Esophagus (tissue), 2 donors: ENCODE measurements around the gene RPP25L. TPM values are rescaled to one million over a fixed set of nuclear protein-coding genes. Genes with fewer than 3 reads are reported as not detected.

Experiments
- H3K27ac ChIP-seq, 2 donors: one replicate each; pipeline ENCODE4 v1.5.1; 2013; ENCODE audit warnings: low read depth in 2 of 2, mild to moderate bottlenecking in 2 of 2, inconsistent platforms in 1 of 2, low read length in 1 of 2, moderate library complexity in 1 of 2
- H3K27me3 ChIP-seq, 2 donors: one replicate each; pipeline ENCODE4 v1.6.1; 2013; ENCODE audit warnings: low read length in 2 of 2, control low read depth in 1 of 2, mild to moderate bottlenecking in 1 of 2; ENCODE audit not compliant: insufficient read depth in 2 of 2, control insufficient read depth in 1 of 2
- H3K36me3 ChIP-seq, 2 donors: one replicate each; pipeline ENCODE4 v1.6.1; 2013; ENCODE audit warnings: low read length in 1 of 2; ENCODE audit not compliant: control insufficient read depth in 2 of 2, insufficient read depth in 2 of 2
- H3K4me1 ChIP-seq, 2 donors: one replicate each; pipeline ENCODE4 v1.6.1; 2013; ENCODE audit warnings: low read length in 1 of 2; ENCODE audit not compliant: control insufficient read depth in 2 of 2, insufficient read depth in 2 of 2
- H3K4me3 ChIP-seq, 2 donors: one replicate each; pipeline ENCODE4 v1.5.1; 2013; ENCODE audit warnings: low read length in 2 of 2, mild to moderate bottlenecking in 2 of 2, low read depth in 1 of 2, moderate library complexity in 1 of 2
- H3K9me3 ChIP-seq, 2 donors: one replicate each; pipeline ENCODE4 v1.6.1; 2013; ENCODE audit warnings: mild to moderate bottlenecking in 2 of 2, low read depth in 1 of 2, low read length in 1 of 2, moderate library complexity in 1 of 2; ENCODE audit not compliant: control insufficient read depth in 2 of 2, insufficient read depth in 1 of 2
- WGBS, 2 donors: extraction: QIAGEN DNeasy Blood & Tissue Kit; methylation state at CpG; one replicate each; pipeline ENCODE4 v1.1.7; 2013; 5-methylcytosine and 5-hydroxymethylcytosine counted together
- polyA plus RNA-seq, 2 donors: library from polyadenylated mRNA; stranded (reverse); fragments of 200-250 nt; gene quantifications; one replicate each; pipeline ENCODE4 v1.2.3, GENCODE V29; 2013
- donor health status: healthy with polysubstance abuse.
- donor health status: Bipolar disorder and iron deficiency.

The RPP25L gene, protein sequence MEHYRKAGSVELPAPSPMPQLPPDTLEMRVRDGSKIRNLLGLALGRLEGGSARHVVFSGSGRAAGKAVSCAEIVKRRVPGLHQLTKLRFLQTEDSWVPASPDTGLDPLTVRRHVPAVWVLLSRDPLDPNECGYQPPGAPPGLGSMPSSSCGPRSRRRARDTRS
- polyA plus RNA-seq: 10 to 100 TPM; 23.0 to 32.2 TPM

DNA sequence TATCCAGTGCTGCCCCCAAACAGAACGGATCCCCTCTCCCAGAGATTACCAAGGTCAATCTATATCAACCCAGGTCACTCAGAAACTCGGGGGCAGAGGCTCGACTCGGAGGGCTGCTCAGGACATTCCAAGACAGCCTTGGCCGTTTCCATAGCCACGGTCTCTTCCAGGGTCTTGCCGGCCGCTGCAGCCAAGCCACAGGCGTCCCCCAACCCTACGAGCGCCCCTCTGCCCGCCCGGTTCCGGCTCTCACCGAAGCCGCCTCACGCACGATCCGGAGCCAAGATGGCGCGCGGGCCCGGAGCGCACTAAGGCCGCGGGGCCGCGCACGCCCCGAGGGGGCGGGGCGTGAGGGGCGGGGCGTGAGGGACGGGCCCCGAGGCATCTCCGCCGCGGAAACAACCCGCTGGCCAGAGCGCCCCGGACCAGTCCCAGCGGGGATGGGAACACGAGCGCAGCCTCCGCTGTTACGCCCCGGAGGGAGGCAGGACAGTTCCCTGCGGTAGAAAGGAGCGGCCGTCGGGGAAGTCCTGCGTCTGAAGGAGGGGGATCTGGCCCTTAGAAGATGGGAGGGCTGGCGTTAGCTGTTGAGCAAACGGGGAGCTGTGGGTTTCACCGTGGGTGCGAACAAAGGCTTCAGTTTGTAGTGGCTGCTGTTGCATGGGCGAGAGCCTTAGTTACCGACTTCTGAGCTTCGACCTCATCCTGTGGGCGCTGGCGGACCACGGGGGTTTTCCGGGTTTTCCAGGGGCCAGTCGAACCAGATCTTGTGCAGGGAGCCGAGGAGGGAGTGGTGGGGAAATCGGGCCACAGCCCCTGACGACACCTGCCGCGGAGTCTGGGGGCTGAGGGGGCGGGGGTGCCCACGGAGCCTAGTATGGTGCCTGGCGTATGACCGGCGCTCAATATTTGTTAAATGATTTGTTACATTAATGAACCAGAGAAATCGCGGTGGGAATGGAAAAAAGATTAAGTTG, at the start of gene RPP25L:
Gene RPP25L, minus strand, starts transcription at position 287 of the 977 bp plus-strand sequence. CDS start 801 bp downstream, outside the sequence.
- H3K36me3 ChIP-seq: peaks cover 4 to 22% of the 10 kb centered on the region in 2 donors
- H3K4me3 ChIP-seq: peak within 1 kb of the TSS; percentile 78 to 81
- H3K9me3 ChIP-seq: peaks cover 0 to 2% of the 10 kb centered on the region in 2 donors
- WGBS, 2 donors: 0 to 1% methylated on average over 74 to 77 of the region's 77 CpGs
- peak within 1 kb of the TSS; percentile 88 to 92 for H3K27ac ChIP-seq
- peaks cover 0 to 10% of the 10 kb centered on the region in 2 donors for H3K4me1 ChIP-seq
- H3K27me3 ChIP-seq: no peaks in the 10 kb centered on the region

GRCh38 chr9:34659592-34660253, 47.8 kb upstream of the RPP25L start:
- Histone ChIP-seq H3K27ac (no peak overlapping the region), H3K4me1 (peaks cover 7 to 23% of the 10 kb centered on the region in 2 donors), H3K9me3 (no peaks in the 10 kb centered on the region), H3K27me3 (no peaks in the 10 kb centered on the region), H3K36me3 (peaks cover 0 to 2% of the 10 kb centered on the region in 2 donors), H3K4me3 (no peak overlapping the region)
- WGBS, 2 donors: 54 to 65% methylated on average over 8 of the region's 8 CpGs

DNA sequence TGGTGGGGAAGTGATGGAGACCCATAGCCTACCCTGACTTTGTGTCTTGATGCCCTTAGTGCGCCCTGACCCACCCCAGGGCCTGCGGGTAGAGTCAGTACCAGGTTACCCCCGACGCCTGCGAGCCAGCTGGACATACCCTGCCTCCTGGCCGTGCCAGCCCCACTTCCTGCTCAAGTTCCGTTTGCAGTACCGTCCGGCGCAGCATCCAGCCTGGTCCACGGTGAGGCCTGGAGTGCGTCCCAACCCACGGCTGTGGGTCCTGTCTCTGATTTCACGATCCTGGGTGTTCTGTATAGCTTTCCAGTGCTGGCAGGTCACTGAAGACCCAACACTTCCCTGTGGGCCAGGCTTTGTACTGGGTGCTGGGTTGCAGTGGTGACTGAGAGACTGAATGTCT, 46.6 kb upstream of the RPP25L start:
- Histone ChIP-seq H3K9me3 (no peaks in the 10 kb centered on the region), H3K4me1 (peaks cover 5 to 31% of the 10 kb centered on the region in 2 donors)
- 88 to 91% methylated on average over 14 of the region's 14 CpGs for WGBS, 2 donors

DNA sequence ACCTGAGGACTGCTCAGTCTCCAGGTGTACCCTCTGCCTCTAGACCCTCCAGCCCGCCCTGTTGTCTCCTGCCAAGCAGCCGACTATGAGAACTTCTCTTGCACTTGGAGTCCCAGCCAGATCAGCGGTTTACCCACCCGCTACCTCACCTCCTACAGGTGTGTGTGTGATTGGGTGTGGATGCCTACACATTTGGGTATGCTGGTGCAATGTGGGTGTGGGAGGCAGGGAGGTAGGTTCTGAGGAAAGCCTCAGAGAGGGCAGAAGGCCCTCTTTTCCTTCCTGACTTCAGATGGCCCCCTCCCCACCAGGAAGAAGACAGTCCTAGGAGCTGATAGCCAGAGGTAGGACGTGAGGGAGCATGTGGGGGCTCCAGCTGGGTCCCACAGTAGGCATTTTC, 45.1 kb upstream of the RPP25L start:
- peaks cover 4 to 35% of the 10 kb centered on the region in 2 donors for H3K4me1 ChIP-seq
- 80 to 85% methylated on average over 5 of the region's 5 CpGs for WGBS, 2 donors

More for the DNA sequence above, 46.6 kb upstream of the RPP25L start:
- Histone ChIP-seq H3K4me3 (no peak overlapping the region), H3K27me3 (no peaks in the 10 kb centered on the region), H3K36me3 (peaks cover 0 to 2% of the 10 kb centered on the region in 2 donors), H3K27ac (no peak overlapping the region)

GRCh38 chr9:34655394-34655793, 43.5 kb upstream of the RPP25L start:
- 69 to 72% methylated on average over 5 of the region's 5 CpGs for WGBS, 2 donors
- no peak overlapping the region for H3K4me3 ChIP-seq
- peaks cover 0 to 3% of the 10 kb centered on the region in 2 donors for H3K36me3 ChIP-seq
- H3K4me1 ChIP-seq: peaks cover 3 to 35% of the 10 kb centered on the region in 2 donors
- no peaks in the 10 kb centered on the region for H3K27me3 ChIP-seq
- no peaks in the 10 kb centered on the region for H3K9me3 ChIP-seq
- peak overlapping the region in 1 of 2 donors; percentile 50 for H3K27ac ChIP-seq

More for the DNA sequence above, 45.1 kb upstream of the RPP25L start:
- H3K9me3 ChIP-seq: no peaks in the 10 kb centered on the region
- no peaks in the 10 kb centered on the region for H3K27me3 ChIP-seq
- H3K4me3 ChIP-seq: no peak overlapping the region
- peaks cover 0 to 2% of the 10 kb centered on the region in 2 donors for H3K36me3 ChIP-seq
- H3K27ac ChIP-seq: no peak overlapping the region

DNA sequence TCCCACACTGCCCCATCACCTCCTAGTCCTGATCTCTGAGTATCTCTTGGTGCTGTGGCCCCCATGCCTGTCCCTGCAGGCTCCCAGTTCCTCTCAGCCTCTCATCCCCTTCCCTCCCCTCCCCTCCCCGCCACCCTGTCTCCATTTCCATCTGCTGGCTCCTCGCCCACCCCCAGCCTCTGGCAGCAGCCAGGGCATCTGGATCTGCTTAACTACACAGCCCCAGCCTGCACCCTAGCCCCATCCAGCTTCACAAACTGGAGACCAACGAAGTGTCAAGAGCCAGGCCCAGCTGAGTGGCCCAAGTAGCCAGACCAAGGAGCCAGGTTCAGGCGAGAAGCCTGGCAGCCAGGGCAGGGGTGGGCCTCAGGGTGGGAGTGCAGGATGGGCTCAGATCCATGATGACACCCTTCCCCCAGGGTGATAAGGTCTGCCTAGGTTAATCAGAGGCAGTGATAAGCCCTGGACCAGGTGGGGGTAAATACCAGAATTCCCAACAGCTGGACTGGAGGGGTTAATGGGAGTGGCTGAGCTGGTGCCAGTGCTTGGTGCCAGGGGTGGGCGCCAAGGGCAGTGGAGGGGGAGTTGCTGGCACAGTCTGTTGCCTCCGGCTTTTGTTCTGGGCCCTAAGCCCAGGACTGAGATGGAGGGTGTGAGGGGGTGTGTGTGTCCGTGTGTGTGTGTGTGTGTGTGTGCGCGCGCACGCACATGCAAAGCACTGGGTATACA, 42.6 kb upstream of the RPP25L start:
- 24 to 25% methylated on average over 11 of the region's 11 CpGs for WGBS, 2 donors
- Histone ChIP-seq H3K4me1 (peaks cover 0 to 29% of the 10 kb centered on the region in 2 donors), H3K27ac (peak overlapping the region; percentile 43 to 63), H3K9me3 (no peaks in the 10 kb centered on the region), H3K27me3 (no peaks in the 10 kb centered on the region), H3K36me3 (peaks cover 0 to 7% of the 10 kb centered on the region in 2 donors), H3K4me3 (no peak overlapping the region)

GRCh38 chr9:34653151-34654072, 41.5 kb upstream of the RPP25L start:
- WGBS, 2 donors: 52 to 57% methylated on average over 11 of the region's 11 CpGs
- Histone ChIP-seq H3K27ac (peak overlapping the region; percentile 20 to 43), H3K27me3 (no peaks in the 10 kb centered on the region), H3K4me3 (no peak overlapping the region), H3K4me1 (peaks cover 0 to 29% of the 10 kb centered on the region in 2 donors), H3K36me3 (peaks cover 0 to 14% of the 10 kb centered on the region in 2 donors), H3K9me3 (no peaks in the 10 kb centered on the region)

- WGBS, 2 donors: 25 to 39% methylated on average over 5 of the region's 5 CpGs
- Histone ChIP-seq H3K9me3 (no peaks in the 10 kb centered on the region), H3K4me1 (peaks cover 3 to 35% of the 10 kb centered on the region in 2 donors)
Observed at GRCh38 chr9:34652602-34653000, 40.7 kb upstream of the RPP25L start.

More at GRCh38 chr9:34652602-34653000, 40.7 kb upstream of the RPP25L start:
- no peaks in the 10 kb centered on the region for H3K27me3 ChIP-seq
- peaks cover 0 to 16% of the 10 kb centered on the region in 2 donors for H3K36me3 ChIP-seq
- H3K4me3 ChIP-seq: peak overlapping the region; percentile 25 to 34
- peak overlapping the region; percentile 74 to 81 for H3K27ac ChIP-seq
